PFSK-1 (cell line): Measurements from ENCODE around the gene PTH1R.

Experiments used
- FOXP2 ChIP-seq: optimal IDR thresholded peaks from 2 replicates; pipeline ENCODE3; 2011; ENCODE audit warnings: borderline replicate concordance, control low read depth, inconsistent platforms; ENCODE audit not compliant: insufficient read depth; ENCODE audit errors: extremely low read length, extremely low read depth
- POLR2AphosphoS5 ChIP-seq: IDR thresholded peaks from 2 replicates; pipeline ENCODE4 v1.6.1; 2012; ENCODE audit warnings: low read depth, mild to moderate bottlenecking, control low read depth, low read length, moderate library complexity
- REST ChIP-seq, 2 experiments: IDR thresholded peaks; 2 replicates each; pipeline versions ENCODE4 v1.6.1 to v1.8.0; 2011 to 2012; ENCODE audit warnings: low read depth in 2 of 2, low read length in 2 of 2, control low read depth in 1 of 2, inconsistent platforms in 1 of 2, mild to moderate bottlenecking in 1 of 2, moderate library complexity in 1 of 2; ENCODE audit not compliant: insufficient read depth in 1 of 2
- SIN3A ChIP-seq: IDR thresholded peaks from 2 replicates; pipeline ENCODE4 v1.6.1; 2012; ENCODE audit warnings: mild to moderate bottlenecking, low read length, moderate library complexity, borderline replicate concordance; ENCODE audit not compliant: insufficient read depth
- TAF1 ChIP-seq: IDR thresholded peaks from 2 replicates; pipeline ENCODE4 v1.6.1; 2012; ENCODE audit warnings: low read length, control low read depth, borderline replicate concordance; ENCODE audit not compliant: insufficient read depth

The PTH1R gene

GRCh38 chr3:46845860-46846623 is 31.5 kb upstream of the PTH1R start:
- TF ChIP-seq FOXP2 (peak; percentile 26), TAF1 (no peak)

GRCh38 chr3:46846624-46847542 is 30.6 kb upstream of the PTH1R start:
- TF ChIP-seq REST (IDR thresholded peaks at IDR 0.05; ENCODE audit: insufficient read depth in 1 of 2, low read depth in 2 of 2, low read length in 2 of 2) (no peak), FOXP2 (no peak), TAF1 (no peak), POLR2AphosphoS5 (no peak), SIN3A (no peak)

GRCh38 chr3:46847744-46848143 is 29.8 kb upstream of the PTH1R start:
- TF ChIP-seq POLR2AphosphoS5: no peak
- TF ChIP-seq SIN3A: no peak
- TF ChIP-seq TAF1: no peak
- TF ChIP-seq FOXP2: no peak
- no peak for TF ChIP-seq REST (IDR thresholded peaks at IDR 0.05; ENCODE audit: insufficient read depth in 1 of 2, low read depth in 2 of 2, low read length in 2 of 2)

- TF ChIP-seq REST (IDR thresholded peaks at IDR 0.05; ENCODE audit: insufficient read depth in 1 of 2, low read depth in 2 of 2, low read length in 2 of 2) (no peak), SIN3A (no peak), FOXP2 (no peak)
Observed at GRCh38 chr3:46848271-46849044, 29.1 kb upstream of the PTH1R start.

- TF ChIP-seq POLR2AphosphoS5 (no peak), REST (IDR thresholded peaks at IDR 0.05; ENCODE audit: insufficient read depth in 1 of 2, low read depth in 2 of 2, low read length in 2 of 2) (no peak), SIN3A (no peak), TAF1 (no peak)
Observed at GRCh38 chr3:46849045-46849631, 28.4 kb upstream of the PTH1R start.
